HEK293T (cell line): ENCODE results near the gene PRLH.

Experiments used
- SP1 ChIP-seq: fragments of 450-650 bp; IDR thresholded peaks from 2 replicates; pipeline ENCODE4 v1.6.1; 2017
- TF ChIP-seq, protein P1 (sequence below): fragments of 450-650 bp; IDR thresholded peaks from 2 replicates; pipeline ENCODE4 v1.6.1; 2016

DNA sequence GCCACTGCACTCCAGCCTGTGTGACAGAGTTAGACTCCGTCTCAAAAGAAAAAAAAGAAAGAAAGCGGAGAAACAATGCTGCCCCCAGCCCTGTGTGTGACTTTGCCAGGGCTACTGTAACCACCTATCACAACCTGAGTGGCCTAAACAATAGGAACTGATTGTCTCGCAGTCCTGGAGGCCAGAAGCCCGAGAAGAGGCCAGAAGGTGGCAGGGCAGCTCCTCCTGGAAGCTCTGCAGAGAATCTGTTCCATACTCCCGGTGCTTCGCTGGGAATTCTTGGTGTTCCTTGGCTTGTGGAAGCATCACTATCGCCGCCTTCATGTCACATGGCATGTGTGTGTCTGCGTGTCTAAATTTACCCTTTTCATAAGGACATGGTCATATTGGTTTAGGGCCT is 38.6 kb downstream of the PRLH start:
- TF ChIP-seq, protein P1, sequence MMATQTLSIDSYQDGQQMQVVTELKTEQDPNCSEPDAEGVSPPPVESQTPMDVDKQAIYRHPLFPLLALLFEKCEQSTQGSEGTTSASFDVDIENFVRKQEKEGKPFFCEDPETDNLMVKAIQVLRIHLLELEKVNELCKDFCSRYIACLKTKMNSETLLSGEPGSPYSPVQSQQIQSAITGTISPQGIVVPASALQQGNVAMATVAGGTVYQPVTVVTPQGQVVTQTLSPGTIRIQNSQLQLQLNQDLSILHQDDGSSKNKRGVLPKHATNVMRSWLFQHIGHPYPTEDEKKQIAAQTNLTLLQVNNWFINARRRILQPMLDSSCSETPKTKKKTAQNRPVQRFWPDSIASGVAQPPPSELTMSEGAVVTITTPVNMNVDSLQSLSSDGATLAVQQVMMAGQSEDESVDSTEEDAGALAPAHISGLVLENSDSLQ = no peak
- no peak for TF ChIP-seq SP1
